ENCODE measurements around the gene TWF1. TPM values are rescaled to one million over a fixed set of nuclear protein-coding genes. Genes with fewer than 3 reads are reported as not detected.

The TWF1 gene
- total RNA-seq (144 and 162 TPM in 2 replicates), polyA plus RNA-seq (55.3 and 66.0 TPM in 2 replicates)

DNA sequence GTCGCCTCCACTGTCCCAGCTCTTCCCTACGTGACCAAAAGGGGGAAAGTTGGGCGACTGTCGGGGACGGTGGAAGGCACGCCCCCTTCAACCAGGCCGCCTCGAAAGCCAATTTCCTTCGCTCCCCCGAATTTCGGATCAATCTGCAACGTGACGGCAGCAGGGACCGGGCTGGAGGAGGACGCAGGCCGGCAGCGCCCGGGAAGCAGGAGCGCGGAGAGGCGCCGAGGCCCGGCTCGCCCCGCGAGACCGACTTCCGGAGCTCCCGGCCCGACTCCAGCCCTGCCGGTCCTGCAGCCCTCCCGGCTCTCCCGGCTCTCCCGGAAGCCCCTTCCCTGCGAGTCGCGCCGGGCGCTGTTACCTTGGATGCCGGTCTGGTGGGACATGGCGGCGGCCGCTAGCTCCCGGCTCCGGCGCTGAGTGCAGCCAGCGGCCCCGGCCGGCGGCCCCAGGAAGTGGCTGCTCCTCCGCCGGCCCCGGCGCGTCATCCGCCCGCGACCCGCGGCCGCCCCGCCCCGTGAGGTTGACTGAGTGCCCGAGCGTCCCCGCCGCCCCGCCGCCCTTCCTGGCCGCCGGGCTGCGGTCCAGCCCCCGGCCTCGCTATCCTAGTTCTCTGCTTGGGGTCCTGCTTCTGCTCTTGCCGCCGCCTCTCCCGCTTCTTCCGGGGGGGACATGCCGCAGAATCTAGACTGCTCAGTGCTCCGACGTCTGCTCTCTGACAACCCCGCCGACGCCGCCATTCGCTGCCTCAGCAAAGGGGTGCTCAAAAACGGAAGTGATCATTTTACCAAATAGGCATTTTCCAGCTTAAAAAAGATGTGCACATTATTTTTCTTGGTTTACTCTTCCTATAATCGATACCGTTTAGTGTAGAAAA is at the start of gene TWF1:
Gene TWF1 (minus strand): TSS at position 458 of the 877 bp plus-strand sequence. CDS start 72 bp downstream, at position 386.
- H2AFZ ChIP-seq, result peak within 1 kb of the TSS; percentile 96
- no peaks in the 10 kb centered on the region for H3K27me3 ChIP-seq
- H3K4me2 ChIP-seq, result peak within 1 kb of the TSS; percentile 82
- no peak for TF ChIP-seq EZH2 (IDR thresholded peaks at IDR 0.05; ENCODE audit: borderline replicate concordance)
- TF ChIP-seq, protein P1, sequence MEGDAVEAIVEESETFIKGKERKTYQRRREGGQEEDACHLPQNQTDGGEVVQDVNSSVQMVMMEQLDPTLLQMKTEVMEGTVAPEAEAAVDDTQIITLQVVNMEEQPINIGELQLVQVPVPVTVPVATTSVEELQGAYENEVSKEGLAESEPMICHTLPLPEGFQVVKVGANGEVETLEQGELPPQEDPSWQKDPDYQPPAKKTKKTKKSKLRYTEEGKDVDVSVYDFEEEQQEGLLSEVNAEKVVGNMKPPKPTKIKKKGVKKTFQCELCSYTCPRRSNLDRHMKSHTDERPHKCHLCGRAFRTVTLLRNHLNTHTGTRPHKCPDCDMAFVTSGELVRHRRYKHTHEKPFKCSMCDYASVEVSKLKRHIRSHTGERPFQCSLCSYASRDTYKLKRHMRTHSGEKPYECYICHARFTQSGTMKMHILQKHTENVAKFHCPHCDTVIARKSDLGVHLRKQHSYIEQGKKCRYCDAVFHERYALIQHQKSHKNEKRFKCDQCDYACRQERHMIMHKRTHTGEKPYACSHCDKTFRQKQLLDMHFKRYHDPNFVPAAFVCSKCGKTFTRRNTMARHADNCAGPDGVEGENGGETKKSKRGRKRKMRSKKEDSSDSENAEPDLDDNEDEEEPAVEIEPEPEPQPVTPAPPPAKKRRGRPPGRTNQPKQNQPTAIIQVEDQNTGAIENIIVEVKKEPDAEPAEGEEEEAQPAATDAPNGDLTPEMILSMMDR (IDR thresholded peaks at IDR 0.05; ENCODE audit: poor library complexity), result peak; percentile 25
- TF ChIP-seq EZH2phosphoT487 (IDR thresholded peaks at IDR 0.05; ENCODE audit: low read depth, severe bottlenecking, unreplicated experiment), result no peak
- peak within 1 kb of the TSS; percentile 99 for H3K27ac ChIP-seq
- H3K9me2 ChIP-seq (replicated peaks; ENCODE audit: insufficient read depth), result no peaks in the 10 kb centered on the region
- H3K9me3 ChIP-seq (ENCODE audit: low read depth), result no peaks in the 10 kb centered on the region
- peaks cover 37% of the 10 kb centered on the region for H3K79me2 ChIP-seq
- peaks cover 13% of the 10 kb centered on the region for H3K4me1 ChIP-seq (ENCODE audit: insufficient read depth)
- under 1% methylated on average over 52 of the region's 89 CpGs for WGBS (ENCODE audit: low lambda C conversion rate, missing lambda C conversion rate)
- H3K4me3 ChIP-seq, result peak within 1 kb of the TSS; percentile 85
- no peaks in the 10 kb centered on the region for H3K36me3 ChIP-seq (replicated peaks; ENCODE audit: insufficient read depth, low read depth)
- DNase-seq (ENCODE audit: low spot score), result peak; percentile 93
- peaks cover 6% of the 10 kb centered on the region for H4K20me1 ChIP-seq (ENCODE audit: insufficient read depth, poor library complexity, severe bottlenecking)

DNA sequence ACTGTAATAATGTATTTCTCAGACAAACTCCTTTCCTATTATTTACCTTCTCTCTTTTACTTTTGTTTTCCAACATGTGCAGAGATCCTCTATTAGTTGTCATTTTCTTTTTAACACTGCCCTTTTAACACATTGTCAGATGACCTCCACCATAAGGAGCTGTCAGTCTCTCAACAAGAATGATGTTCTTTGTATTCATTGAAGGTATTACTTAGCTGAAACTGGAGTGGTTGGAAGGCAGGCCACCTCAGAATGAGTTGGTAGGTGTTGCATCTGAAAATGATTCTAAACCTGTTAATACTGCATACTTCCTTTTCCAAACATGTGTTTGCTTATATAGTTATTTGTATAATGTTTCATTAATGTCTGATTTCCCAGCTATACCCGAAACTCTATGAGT is 46.6 kb upstream of the TWF1 start:
- Histone ChIP-seq H3K27ac (no peak overlapping the region), H3K4me1 (ENCODE audit: insufficient read depth) (no peaks in the 10 kb centered on the region), H3K36me3 (replicated peaks; ENCODE audit: insufficient read depth, low read depth) (no peaks in the 10 kb centered on the region), H3K9me2 (replicated peaks; ENCODE audit: insufficient read depth) (no peaks in the 10 kb centered on the region), H4K20me1 (ENCODE audit: insufficient read depth, poor library complexity, severe bottlenecking) (no peaks in the 10 kb centered on the region), H3K27me3 (no peaks in the 10 kb centered on the region), H3K4me2 (no peak overlapping the region), H3K79me2 (peaks cover 7% of the 10 kb centered on the region), H2AFZ (no peak overlapping the region), H3K9me3 (ENCODE audit: low read depth) (no peaks in the 10 kb centered on the region), H3K4me3 (no peak overlapping the region)
- TF ChIP-seq EZH2phosphoT487 (IDR thresholded peaks at IDR 0.05; ENCODE audit: low read depth, severe bottlenecking, unreplicated experiment), result no peak
- TF ChIP-seq EZH2 (IDR thresholded peaks at IDR 0.05; ENCODE audit: borderline replicate concordance), result no peak
- TF ChIP-seq, protein P1 (IDR thresholded peaks at IDR 0.05; ENCODE audit: poor library complexity), result no peak
- WGBS (ENCODE audit: low lambda C conversion rate, missing lambda C conversion rate), result 93% methylated on average over 1 of the region's 1 CpG
- no peak for DNase-seq (ENCODE audit: low spot score)

DNA sequence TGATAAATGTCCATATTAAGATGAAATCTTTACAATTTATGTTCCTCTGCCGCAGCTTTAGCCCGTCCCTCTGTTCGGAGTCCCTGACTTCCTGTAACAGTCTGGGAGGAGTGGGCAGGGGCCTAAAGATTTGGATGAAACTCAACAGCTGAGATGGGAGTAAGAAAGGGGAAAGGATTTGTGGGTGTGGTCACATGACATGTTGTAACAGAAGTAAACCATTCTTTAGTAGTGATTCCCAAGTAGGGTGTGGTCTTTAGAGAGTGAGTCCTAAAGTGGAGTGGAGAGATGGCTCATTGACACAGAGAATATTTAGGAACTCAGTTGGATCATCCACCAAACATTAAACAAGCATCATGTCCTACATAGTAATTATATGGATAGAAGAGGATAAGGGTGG is 42.7 kb upstream of the TWF1 start:
- no peak for DNase-seq (ENCODE audit: low spot score)
- no peaks in the 10 kb centered on the region for H3K9me3 ChIP-seq (ENCODE audit: low read depth)
- peaks cover 11% of the 10 kb centered on the region for H3K79me2 ChIP-seq
- no peaks in the 10 kb centered on the region for H4K20me1 ChIP-seq (ENCODE audit: insufficient read depth, poor library complexity, severe bottlenecking)
- no peaks in the 10 kb centered on the region for H3K9me2 ChIP-seq (replicated peaks; ENCODE audit: insufficient read depth)
- peak overlapping the region; percentile 18 for H3K27ac ChIP-seq
- no peak for TF ChIP-seq EZH2phosphoT487 (IDR thresholded peaks at IDR 0.05; ENCODE audit: low read depth, severe bottlenecking, unreplicated experiment)
- TF ChIP-seq, protein P1 (IDR thresholded peaks at IDR 0.05; ENCODE audit: poor library complexity), result no peak
- TF ChIP-seq EZH2 (IDR thresholded peaks at IDR 0.05; ENCODE audit: borderline replicate concordance), result no peak
- H3K4me1 ChIP-seq (ENCODE audit: insufficient read depth), result no peaks in the 10 kb centered on the region
- H3K4me3 ChIP-seq, result no peak overlapping the region
- H3K27me3 ChIP-seq, result no peaks in the 10 kb centered on the region
- H3K4me2 ChIP-seq, result no peak overlapping the region
- H3K36me3 ChIP-seq (replicated peaks; ENCODE audit: insufficient read depth, low read depth), result no peaks in the 10 kb centered on the region
- 92% methylated on average over 3 of the region's 3 CpGs for WGBS (ENCODE audit: low lambda C conversion rate, missing lambda C conversion rate)
- H2AFZ ChIP-seq, result no peak overlapping the region

Data from hepatocyte (in vitro differentiated cells).